ENCODE data around the gene POGZ.

Gene POGZ

GRCh38 chr1:151372058-151372934 is 87.0 kb downstream of the POGZ start, which contains the start of gene SELENBP1:
TSS of gene SELENBP1 (minus strand) at chr1:151372705. CDS start at chr1:151372641, 64 bp downstream.
- no peak for DNase-seq (ENCODE audit: low read depth in 4 of 4, low spot score in 1 of 4)

GRCh38 chr1:151371370-151372057 is 87.8 kb downstream of the POGZ start:
- no peak for DNase-seq (ENCODE audit: low read depth in 4 of 4, low spot score in 1 of 4)

GRCh38 chr1:151370211-151370911 is 88.9 kb downstream of the POGZ start:
- no peak for DNase-seq (ENCODE audit: low read depth in 4 of 4, low spot score in 1 of 4)

GRCh38 chr1:151369621-151370048 is 89.7 kb downstream of the POGZ start:
- DNase-seq (ENCODE audit: low read depth in 4 of 4, low spot score in 1 of 4), result no peak

GRCh38 chr1:151369302-151369610 is 90.0 kb downstream of the POGZ start:
- no peak for DNase-seq (ENCODE audit: low read depth in 4 of 4, low spot score in 1 of 4)

GRCh38 chr1:151368393-151369301 is 90.6 kb downstream of the POGZ start:
- no peak for DNase-seq (ENCODE audit: low read depth in 4 of 4, low spot score in 1 of 4)

- no peak for DNase-seq (ENCODE audit: low read depth in 4 of 4, low spot score in 1 of 4)
These were observed 91.5 kb downstream of the POGZ start for GRCh38 chr1:151367658-151368392.

- DNase-seq (ENCODE audit: low read depth in 4 of 4, low spot score in 1 of 4), result no peak
These were observed 94.3 kb downstream of the POGZ start for GRCh38 chr1:151364996-151365395.

- no peak for DNase-seq (ENCODE audit: low read depth in 4 of 4, low spot score in 1 of 4)
These were observed 96.8 kb downstream of the POGZ start for GRCh38 chr1:151362308-151363155.

GRCh38 chr1:151361883-151362282 is 97.4 kb downstream of the POGZ start:
- DNase-seq (ENCODE audit: low read depth in 4 of 4, low spot score in 1 of 4), result no peak

- DNase-seq (ENCODE audit: low read depth in 4 of 4, low spot score in 1 of 4), result no peak
These were observed 102.6 kb downstream of the POGZ start for GRCh38 chr1:151356696-151357095.
